Motor neuron (in vitro differentiated cells): ENCODE results near the gene ABCG5. TPM values are rescaled to one million over a fixed set of nuclear protein-coding genes. Genes with fewer than 3 reads are reported as not detected.

Experiments used
- ATAC-seq, 8 experiments: fragments of 200-7000 bp; cut with Tn5 transposase; replicated peaks in 6 of 8; 2 replicates each; pipeline ENCODE4 v1.8.0; 2021; ENCODE audit warnings: mild to moderate bottlenecking in 8 of 8, moderate library complexity in 8 of 8
- H3K27ac ChIP-seq, 2 donors: fragments of 250-450 bp; sonication (Bioruptor Pico); 2 replicates each; pipeline ENCODE4 v1.9.0; 2021; ENCODE audit warnings: antibody characterized with exemption in 2 of 2, mild to moderate bottlenecking in 2 of 2, moderate library complexity in 1 of 2
- H3K4me1 ChIP-seq, 2 donors: fragments of 250-450 bp; sonication (Bioruptor Pico); replicated peaks in 1 of 2; 2 replicates each; pipeline ENCODE4 v1.6.1; 2021; ENCODE audit warnings: antibody characterized with exemption in 2 of 2, mild to moderate bottlenecking in 2 of 2, moderate library complexity in 1 of 2
- H3K4me3 ChIP-seq, 5 donors: fragments of 250-450 bp; sonication (Bioruptor Pico); 2 replicates each; pipeline ENCODE4 v1.9.0; 2021; ENCODE audit warnings: antibody characterized with exemption in 5 of 5, mild to moderate bottlenecking in 5 of 5, moderate library complexity in 4 of 5
- WGBS, 10 experiments: fragments of 450-650 bp; shearing (Covaris generic); methylation state at CpG; one replicate each; pipeline ENCODE4 v1.0.0; 2022; 5-methylcytosine and 5-hydroxymethylcytosine counted together
- in situ Hi-C, 9 experiments: fragments of 400-800 bp; cut with MboI; loops; one replicate each; pipeline ENCODE4 v1.15.0; 2021; ENCODE audit warnings: low sequenced_read_pairs in 9 of 9, low pct_unique_long_range_greater_than_20kb in 2 of 9; ENCODE audit not compliant: unreplicated experiment in 9 of 9
- total RNA-seq, 8 experiments: library from RNA; unstranded; fragments of 300-600 nt; gene quantifications; 2 replicates each; pipeline versions ENCODE4 v1.2.3 to v1.2.4, GENCODE V29; 2022

The ABCG5 gene
- total RNA-seq, 8 experiments from 2014 or later: 0.05 to 0.43 (median 0.19) TPM

DNA sequence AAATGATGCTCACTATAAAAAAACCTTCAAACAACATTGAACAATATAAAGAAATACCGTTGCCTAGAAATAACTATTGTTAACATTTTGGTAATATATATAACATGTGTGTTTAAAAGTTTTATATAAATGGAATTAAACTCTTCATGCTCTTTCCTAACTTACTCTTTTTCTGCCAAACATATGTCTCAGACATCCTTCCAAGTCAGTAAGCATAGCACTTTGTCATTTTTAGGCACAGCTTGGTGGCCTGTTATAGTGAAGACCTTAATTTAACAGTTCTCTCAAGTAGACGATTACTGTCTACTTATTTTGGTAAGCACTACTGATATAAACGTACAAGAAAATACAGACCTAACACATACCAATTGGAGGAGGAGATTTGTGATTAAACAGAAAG, 23.9 kb downstream of the ABCG5 start:
- 23 to 94% (median 89%) methylated on average over 2 to 3 of the region's 3 CpGs for WGBS, 10 experiments
- in situ Hi-C loops: no loop called here
- Histone ChIP-seq H3K27ac (no peak overlapping the region), H3K4me1 (peaks cover 0 to 20% of the 10 kb centered on the region in 2 donors), H3K4me3 (no peak overlapping the region)
- no peak for ATAC-seq

DNA sequence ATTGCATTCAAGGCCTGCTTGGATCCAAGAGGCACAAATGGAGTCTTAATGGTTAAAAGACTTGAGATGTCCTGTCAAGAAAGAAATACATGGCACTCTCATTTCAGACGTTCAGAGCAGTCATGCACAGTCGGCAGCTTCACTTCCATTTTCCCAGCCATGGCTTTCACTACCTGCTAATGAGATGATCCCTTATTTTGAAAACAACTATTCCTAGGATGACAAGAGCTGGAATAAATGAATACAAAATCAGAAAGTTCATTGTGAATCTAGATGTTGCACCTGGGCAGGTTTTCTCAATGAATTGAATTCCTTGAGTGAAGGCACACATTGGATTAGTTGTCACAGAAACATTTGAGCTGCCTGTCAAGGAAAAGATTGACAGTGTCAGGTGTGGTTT, 25.7 kb downstream of the ABCG5 start:
- peaks cover 0 to 16% of the 10 kb centered on the region in 2 donors for H3K4me1 ChIP-seq
- ATAC-seq: no peak
- in situ Hi-C loops: no loop called here
- no peak overlapping the region for H3K27ac ChIP-seq
- no peak overlapping the region for H3K4me3 ChIP-seq
- 60 to 89% (median 77%) methylated on average over 1 to 2 of the region's 2 CpGs; no CpG with 5 or more reads in 5 of the 10 experiments for WGBS, 10 experiments

DNA sequence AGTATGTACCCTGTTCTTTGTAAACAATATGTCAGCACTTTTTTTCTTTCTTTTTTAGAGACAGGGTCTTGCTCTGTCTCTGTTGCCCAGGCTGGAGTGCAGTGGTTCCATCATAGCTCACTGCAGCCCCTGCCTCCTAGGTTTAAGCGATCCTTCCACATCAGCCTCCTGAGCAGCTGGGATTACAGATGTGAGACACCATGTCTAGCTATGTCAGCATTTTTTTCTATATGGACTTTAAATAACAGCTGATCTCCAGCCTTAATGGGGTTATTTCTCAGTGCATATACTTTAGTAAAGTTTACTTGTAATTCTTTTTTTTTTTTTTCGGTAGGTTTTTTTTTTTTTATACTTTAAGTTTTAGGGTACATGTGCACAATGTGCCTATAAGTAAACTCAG, 26.6 kb downstream of the ABCG5 start:
- Histone ChIP-seq H3K4me1 (peaks cover 0 to 16% of the 10 kb centered on the region in 2 donors), H3K27ac (no peak overlapping the region), H3K4me3 (no peak overlapping the region)
- 57 to 100% (median 90%) methylated on average over 1 to 2 of the region's 2 CpGs; no CpG with 5 or more reads in 1 of the 10 experiments for WGBS, 10 experiments
- in situ Hi-C loops: no loop called here
- ATAC-seq: no peak

DNA sequence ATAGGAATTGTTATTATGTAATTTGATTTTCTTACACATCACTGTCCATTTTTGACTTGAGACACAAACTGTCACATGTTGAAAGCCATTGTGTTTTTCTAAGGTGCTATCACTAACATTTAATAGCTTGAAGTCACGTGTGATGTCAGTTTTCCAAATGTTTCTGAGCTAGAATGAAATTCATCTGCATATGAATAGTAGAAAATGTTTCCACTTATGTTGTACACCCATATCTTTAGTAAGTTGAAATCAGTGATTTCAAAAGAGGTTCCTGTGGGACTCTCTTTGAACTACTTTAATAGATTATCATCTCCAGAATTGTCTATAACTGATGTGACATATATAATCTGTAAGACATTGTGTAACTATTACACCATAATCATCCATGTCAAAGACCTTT, 27.8 kb downstream of the ABCG5 start:
- H3K27ac ChIP-seq: no peak overlapping the region
- no peak for ATAC-seq
- in situ Hi-C loops: no loop called here
- WGBS, 10 experiments: 38 to 89% (median 65%) methylated on average over 1 of the region's 1 CpG
- no peak overlapping the region for H3K4me3 ChIP-seq
- peaks cover 0 to 16% of the 10 kb centered on the region in 2 donors for H3K4me1 ChIP-seq

DNA sequence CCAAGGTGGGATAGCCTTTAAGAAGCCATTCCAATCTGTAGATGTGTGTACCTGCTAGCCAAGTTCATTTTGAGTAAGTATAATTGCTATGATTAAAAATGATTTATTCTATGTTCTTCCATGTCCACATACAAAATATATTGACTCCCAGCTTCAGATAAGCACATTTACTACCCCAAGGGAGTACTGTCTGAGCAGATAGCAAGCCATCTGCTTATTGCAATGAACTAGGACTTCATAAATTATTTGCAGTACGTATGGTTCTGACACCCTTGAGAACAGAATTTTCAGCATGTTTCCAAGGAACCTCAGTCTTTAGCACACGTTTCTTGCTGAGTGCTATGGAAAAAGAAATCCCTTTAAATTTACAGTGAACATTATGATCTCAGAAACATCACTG, 28.2 kb downstream of the ABCG5 start:
- 43 to 100% (median 60%) methylated on average over 1 to 2 of the region's 2 CpGs; no CpG with 5 or more reads in 3 of the 10 experiments for WGBS, 10 experiments
- Histone ChIP-seq H3K27ac (no peak overlapping the region), H3K4me3 (no peak overlapping the region), H3K4me1 (peaks cover 0 to 16% of the 10 kb centered on the region in 2 donors)
- ATAC-seq: peak in 3 of 8 experiments; percentile 24 to 46 (median 34)
- in situ Hi-C loops: no loop called here

DNA sequence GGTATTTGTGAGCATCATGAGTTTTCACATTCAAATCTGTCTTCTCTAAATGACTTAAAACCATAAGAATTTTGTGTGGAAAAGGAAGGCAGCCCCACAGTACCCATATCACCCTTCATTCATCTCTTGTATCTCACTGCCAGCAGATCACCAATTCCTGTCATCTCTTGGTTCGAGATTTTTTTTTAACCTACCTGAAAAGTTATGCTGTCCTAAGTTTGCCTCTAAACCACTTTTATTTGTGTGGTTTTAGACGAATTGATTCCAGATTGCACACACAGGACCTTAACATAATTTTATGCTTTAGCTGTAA, 32.0 kb downstream of the ABCG5 start:
- Histone ChIP-seq H3K4me3 (no peak overlapping the region), H3K4me1 (peaks cover 0 to 16% of the 10 kb centered on the region in 2 donors), H3K27ac (no peak overlapping the region)
- ATAC-seq: no peak
- 69 to 89% (median 80%) methylated on average over 1 to 2 of the region's 2 CpGs; no CpG with 5 or more reads in 2 of the 10 experiments for WGBS, 10 experiments
- in situ Hi-C loops: no loop called here

DNA sequence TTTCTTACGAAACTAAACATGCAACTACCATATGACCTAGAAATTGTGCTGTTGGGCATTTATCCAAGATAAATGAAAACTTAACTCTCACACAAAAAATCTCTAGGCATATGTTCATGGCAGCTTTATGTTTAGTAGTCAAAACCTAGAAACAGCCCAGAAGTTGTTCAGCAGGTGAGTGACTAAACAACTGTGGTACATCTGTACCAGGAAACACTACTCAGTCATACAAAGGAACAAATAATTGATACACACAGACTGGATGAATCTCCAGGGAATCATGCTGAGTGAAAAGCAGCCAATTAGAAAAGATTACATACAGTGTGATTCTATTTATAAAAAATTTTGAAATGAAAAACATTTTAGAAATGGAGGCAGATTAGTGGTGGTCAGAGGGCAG, 35.5 kb downstream of the ABCG5 start:
- ATAC-seq: no peak
- Histone ChIP-seq H3K4me1 (no peaks in the 10 kb centered on the region), H3K27ac (no peak overlapping the region), H3K4me3 (no peak overlapping the region)
- in situ Hi-C loops: no loop called here
- WGBS, 10 experiments: 50 to 100% (median 96%) methylated on average over 1 of the region's 1 CpG; no CpG with 5 or more reads in 4 of the 10 experiments

DNA sequence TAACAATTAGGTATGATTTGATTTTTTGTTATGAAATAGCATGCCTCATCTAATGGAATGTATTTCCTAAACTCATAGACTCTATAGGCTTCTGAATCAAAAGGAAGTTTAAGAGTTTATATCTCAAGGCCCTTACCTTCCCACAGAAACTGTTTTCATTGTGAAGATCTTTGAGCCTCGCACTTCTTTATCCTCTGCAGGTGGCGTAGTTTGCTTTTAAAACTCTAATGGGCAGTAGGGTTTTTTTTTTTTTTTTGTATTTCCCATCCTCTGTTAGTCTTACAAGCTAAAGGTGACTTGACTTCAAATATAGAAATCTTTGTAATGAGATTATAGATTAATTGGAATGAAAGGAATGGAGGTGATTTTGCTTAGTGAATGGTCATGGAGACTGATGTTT, 36.5 kb downstream of the ABCG5 start:
- ATAC-seq: no peak
- Histone ChIP-seq H3K27ac (no peak overlapping the region), H3K4me1 (no peaks in the 10 kb centered on the region), H3K4me3 (no peak overlapping the region)
- in situ Hi-C loops: no loop called here
- WGBS, 10 experiments: 80 to 100% (median 100%) methylated on average over 2 of the region's 2 CpGs; no CpG with 5 or more reads in 1 of the 10 experiments

DNA sequence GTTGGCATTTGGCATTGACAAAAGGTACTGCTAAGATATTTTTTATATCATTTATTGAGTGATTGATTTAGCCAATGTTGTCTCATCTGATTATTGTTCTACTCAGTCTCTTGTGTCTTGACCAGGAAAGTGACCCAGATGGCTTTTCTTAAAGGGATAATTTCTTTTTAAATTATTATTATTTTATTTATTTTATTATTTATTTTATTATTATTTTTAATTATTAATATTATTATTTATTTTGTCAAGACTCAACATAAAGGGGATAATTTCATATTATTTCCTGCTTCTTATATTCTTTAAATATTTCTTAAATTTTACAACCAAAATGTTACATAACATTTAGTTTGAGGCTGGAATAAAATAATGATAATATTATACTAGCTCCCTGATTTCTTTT, 37.7 kb downstream of the ABCG5 start:
- Histone ChIP-seq H3K27ac (no peak overlapping the region), H3K4me3 (no peak overlapping the region), H3K4me1 (no peaks in the 10 kb centered on the region)
- in situ Hi-C loops: no loop called here
- no peak for ATAC-seq

DNA sequence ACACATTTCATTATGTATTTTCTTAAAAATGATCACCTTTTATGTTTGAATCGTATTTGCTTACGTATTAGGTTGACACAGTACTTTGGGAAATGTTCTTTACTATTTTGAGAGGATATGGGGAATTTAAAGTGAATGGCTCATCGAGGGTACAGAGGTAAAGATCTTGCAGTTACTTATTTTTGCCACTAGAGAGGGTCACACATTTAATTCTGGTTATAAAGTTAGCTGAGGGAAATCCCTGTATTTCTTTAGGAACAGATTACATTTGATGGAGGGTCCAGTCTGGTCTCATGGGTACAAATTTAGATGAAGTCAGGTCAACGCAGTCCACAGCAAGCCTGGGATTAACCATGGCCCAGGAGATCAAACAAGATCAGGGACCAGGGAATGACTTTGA, 40.3 kb downstream of the ABCG5 start:
- H3K4me3 ChIP-seq: no peak overlapping the region
- in situ Hi-C loops: no loop called here
- WGBS, 10 experiments: 20 to 86% (median 71%) methylated on average over 1 to 4 of the region's 4 CpGs; no CpG with 5 or more reads in 2 of the 10 experiments
- H3K4me1 ChIP-seq: no peaks in the 10 kb centered on the region
- peak in 1 of 8 experiments; percentile 40 for ATAC-seq
- no peak overlapping the region for H3K27ac ChIP-seq

DNA sequence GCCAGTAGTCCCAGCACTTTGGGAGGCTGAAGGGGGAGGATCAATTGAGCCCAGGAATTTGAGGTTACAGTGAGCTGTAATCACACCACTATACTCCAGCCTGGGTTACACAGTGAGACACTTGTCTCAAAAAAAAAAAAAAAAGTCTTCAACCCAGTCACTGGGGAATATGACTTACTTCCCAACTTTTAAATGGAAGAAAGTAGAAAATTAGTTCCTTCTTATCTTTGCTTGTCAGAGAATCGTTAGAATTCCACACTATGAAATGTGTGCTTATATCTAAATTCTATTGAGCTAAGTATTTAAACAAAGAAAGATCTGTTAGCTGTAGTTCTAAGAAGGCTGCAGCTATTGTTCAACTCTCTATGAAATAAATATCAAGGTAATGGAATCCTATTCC, 42.4 kb downstream of the ABCG5 start:
- no peaks in the 10 kb centered on the region for H3K4me1 ChIP-seq
- in situ Hi-C loops: no loop called here
- no peak overlapping the region for H3K27ac ChIP-seq
- ATAC-seq: no peak
- 43 to 100% (median 83%) methylated on average over 1 of the region's 1 CpG; no CpG with 5 or more reads in 1 of the 10 experiments for WGBS, 10 experiments
- no peak overlapping the region for H3K4me3 ChIP-seq

DNA sequence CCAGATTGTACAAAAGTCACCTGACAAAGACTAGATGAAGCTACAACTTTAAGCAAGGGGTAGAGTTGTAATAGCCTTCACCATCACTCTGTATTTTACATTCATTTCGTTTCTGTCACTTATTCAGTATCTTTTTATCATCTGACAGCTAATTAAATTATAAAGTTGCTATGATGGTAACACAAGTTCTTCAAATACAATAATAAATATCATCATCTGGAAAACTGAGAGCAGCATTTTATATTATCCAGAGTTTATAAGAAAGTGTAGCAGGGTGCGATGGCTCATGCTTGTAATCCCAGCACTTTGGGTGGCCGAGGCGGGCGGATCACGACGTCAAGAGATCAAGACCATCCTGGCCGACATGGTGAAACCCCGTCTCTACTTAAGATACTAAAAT, 43.7 kb downstream of the ABCG5 start:
- no peaks in the 10 kb centered on the region for H3K4me1 ChIP-seq
- 78 to 100% (median 96%) methylated on average over 1 to 9 of the region's 9 CpGs; no CpG with 5 or more reads in 1 of the 10 experiments for WGBS, 10 experiments
- in situ Hi-C loops: no loop called here
- H3K4me3 ChIP-seq: no peak overlapping the region
- ATAC-seq: no peak
- no peak overlapping the region for H3K27ac ChIP-seq

DNA sequence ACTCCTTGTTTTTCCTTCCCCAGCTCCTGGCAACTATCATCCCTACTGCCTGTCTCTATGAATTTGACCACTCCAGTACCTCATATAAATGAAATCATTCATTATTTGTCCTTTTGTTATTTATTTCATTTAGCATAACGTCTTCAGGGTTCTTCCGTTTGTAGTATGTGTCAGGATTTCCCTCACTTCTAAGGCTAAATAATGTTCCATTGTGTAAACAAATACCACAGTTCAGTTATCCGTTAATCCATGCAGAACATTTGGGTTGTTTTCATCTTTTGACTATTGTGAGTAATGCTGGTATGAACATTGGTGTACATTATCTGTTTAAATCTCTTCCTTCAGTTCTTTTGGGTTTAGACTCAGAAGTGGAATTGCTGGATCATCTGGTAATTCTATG, 46.0 kb downstream of the ABCG5 start:
- no peak overlapping the region for H3K27ac ChIP-seq
- ATAC-seq: no peak
- no peaks in the 10 kb centered on the region for H3K4me1 ChIP-seq
- no peak overlapping the region for H3K4me3 ChIP-seq
- in situ Hi-C loops: no loop called here
- 73 to 100% (median 96%) methylated on average over 1 to 3 of the region's 3 CpGs; no CpG with 5 or more reads in 1 of the 10 experiments for WGBS, 10 experiments

DNA sequence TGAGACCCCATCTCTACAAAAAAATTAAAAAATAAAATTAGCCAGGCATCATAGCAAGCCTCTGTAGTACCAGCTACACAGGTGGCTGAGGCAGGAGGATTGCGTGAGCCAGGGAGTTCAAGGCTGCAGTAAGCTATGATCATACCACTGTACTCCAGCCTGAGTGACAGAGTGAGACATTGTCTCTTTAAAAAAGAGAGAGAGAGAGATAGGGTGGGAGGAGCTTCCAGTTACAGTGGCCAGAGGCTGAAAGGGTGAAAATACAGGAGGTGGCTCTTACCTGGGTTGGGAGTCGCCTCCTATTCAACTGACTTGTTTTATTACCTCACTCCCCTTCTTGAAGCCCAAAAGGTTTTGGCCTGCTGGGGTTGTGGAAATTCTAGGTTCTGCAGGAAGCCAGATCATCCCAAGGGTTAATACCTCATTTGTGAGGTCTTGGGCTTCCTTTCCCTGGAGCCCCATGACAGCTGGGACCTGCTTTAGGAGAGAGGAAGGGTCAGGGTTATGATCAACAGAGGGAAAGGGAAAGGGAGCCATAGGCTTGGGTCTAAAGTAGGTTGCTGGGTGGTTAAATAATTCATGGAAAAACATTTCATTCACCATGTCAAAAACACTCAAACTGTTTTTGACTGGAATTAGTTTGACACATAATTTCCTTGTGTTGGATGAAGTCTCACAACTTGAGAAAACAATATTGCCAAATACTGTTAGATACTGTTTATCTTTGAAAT, 47.4 kb downstream of the ABCG5 start:
- in situ Hi-C loops: no loop called here
- Histone ChIP-seq H3K27ac (no peak overlapping the region), H3K4me1 (no peaks in the 10 kb centered on the region), H3K4me3 (no peak overlapping the region)
- WGBS, 10 experiments: 93 to 100% (median 100%) methylated on average over 1 to 2 of the region's 2 CpGs; no CpG with 5 or more reads in 6 of the 10 experiments
- ATAC-seq: no peak
